Measurements from ENCODE around the gene PPP3CA. TPM values are rescaled to one million over a fixed set of nuclear protein-coding genes. Genes with fewer than 3 reads are reported as not detected.

PPP3CA gene
- total RNA-seq, 1 experiment from 2014 or later: 15.5 TPM

- ChIA-PET POLR2A (ENCODE audit: unreplicated experiment) (no interaction called here), CTCF (no interaction called here)
- no TSS peak for BruUV-seq (replicated peaks)
- no peak overlapping the region for H3K9ac ChIP-seq (ENCODE audit: low read length)
- H4K20me1 ChIP-seq (ENCODE audit: low read length): no peaks in the 10 kb centered on the region
- no peak for TF ChIP-seq CTCF (conservative IDR thresholded peaks at IDR 0.05; ENCODE audit: low read depth, low read length)
- no peak for TF ChIP-seq EZH2 (IDR thresholded peaks at IDR 0.05; ENCODE audit: low read length, unreplicated experiment)
- TF ChIP-seq EZH2phosphoT487 (IDR thresholded peaks at IDR 0.05; ENCODE audit: borderline replicate concordance, low read length): no peak
- no peaks in the 10 kb centered on the region for H3K79me2 ChIP-seq (ENCODE audit: low read length)
- H3F3A ChIP-seq (ENCODE audit: low read length, unreplicated experiment): no peaks in the 10 kb centered on the region
- H3K27ac ChIP-seq (ENCODE audit: low read length): no peak overlapping the region
- no peak overlapping the region for H2AFZ ChIP-seq (ENCODE audit: low read length)
- H3K27me3 ChIP-seq (ENCODE audit: low read length): no peaks in the 10 kb centered on the region
- H3K4me2 ChIP-seq (ENCODE audit: low read length): no peak overlapping the region
- H3K4me1 ChIP-seq (ENCODE audit: insufficient read depth, low read length): no peaks in the 10 kb centered on the region
- H3K4me3 ChIP-seq (ENCODE audit: low read length): no peak overlapping the region
- DNase-seq (no peak), ATAC-seq (no peak)
- intact Hi-C loops (cut with micrococcal nuclease): no loop called here
- H3K9me3 ChIP-seq (ENCODE audit: low read length): no peaks in the 10 kb centered on the region
- no peaks in the 10 kb centered on the region for H3K36me3 ChIP-seq (ENCODE audit: low read depth, low read length)
- H3K9me2 ChIP-seq (replicated peaks; ENCODE audit: low read length): no peaks in the 10 kb centered on the region
Measured at GRCh38 chr4:101039367-101039766, 308.0 kb downstream of the PPP3CA start.

- TF ChIP-seq CTCF (conservative IDR thresholded peaks at IDR 0.05; ENCODE audit: low read depth, low read length) (no peak), EZH2 (IDR thresholded peaks at IDR 0.05; ENCODE audit: low read length, unreplicated experiment) (no peak), EZH2phosphoT487 (IDR thresholded peaks at IDR 0.05; ENCODE audit: borderline replicate concordance, low read length) (no peak)
- no peaks in the 10 kb centered on the region for H3K9me2 ChIP-seq (replicated peaks; ENCODE audit: low read length)
- no peak overlapping the region for H3K9ac ChIP-seq (ENCODE audit: low read length)
- intact Hi-C loops (cut with micrococcal nuclease): no loop called here
- H2AFZ ChIP-seq (ENCODE audit: low read length): no peak overlapping the region
- DNase-seq: no peak
- ChIA-PET CTCF (no interaction called here), POLR2A (ENCODE audit: unreplicated experiment) (no interaction called here)
- no peak overlapping the region for H3K4me2 ChIP-seq (ENCODE audit: low read length)
- H3F3A ChIP-seq (ENCODE audit: low read length, unreplicated experiment): no peaks in the 10 kb centered on the region
- no peak overlapping the region for H3K4me3 ChIP-seq (ENCODE audit: low read length)
- H3K79me2 ChIP-seq (ENCODE audit: low read length): no peaks in the 10 kb centered on the region
- no peaks in the 10 kb centered on the region for H3K36me3 ChIP-seq (ENCODE audit: low read depth, low read length)
- no TSS peak for BruUV-seq (replicated peaks)
- no peaks in the 10 kb centered on the region for H3K9me3 ChIP-seq (ENCODE audit: low read length)
- H4K20me1 ChIP-seq (ENCODE audit: low read length): no peaks in the 10 kb centered on the region
- no peak overlapping the region for H3K27ac ChIP-seq (ENCODE audit: low read length)
- H3K27me3 ChIP-seq (ENCODE audit: low read length): no peaks in the 10 kb centered on the region
- no peaks in the 10 kb centered on the region for H3K4me1 ChIP-seq (ENCODE audit: insufficient read depth, low read length)
- ATAC-seq: no peak
Measured at GRCh38 chr4:101037938-101038413, 309.4 kb downstream of the PPP3CA start.

- ChIA-PET POLR2A (ENCODE audit: unreplicated experiment) (no interaction called here), CTCF (interaction anchor here (0.6 kb wide), 1 partner anchor 8 kb away, joined by 3 read pairs; no protein-coding TSS in a partner anchor)
- no peaks in the 10 kb centered on the region for H3K9me3 ChIP-seq (ENCODE audit: low read length)
- intact Hi-C loops (cut with micrococcal nuclease): no loop called here
- H3K36me3 ChIP-seq (ENCODE audit: low read depth, low read length): no peaks in the 10 kb centered on the region
- no peak overlapping the region for H3K4me2 ChIP-seq (ENCODE audit: low read length)
- H2AFZ ChIP-seq (ENCODE audit: low read length): no peak overlapping the region
- DNase-seq (no peak), ATAC-seq (no peak)
- H4K20me1 ChIP-seq (ENCODE audit: low read length): no peaks in the 10 kb centered on the region
- H3K4me1 ChIP-seq (ENCODE audit: insufficient read depth, low read length): no peaks in the 10 kb centered on the region
- H3F3A ChIP-seq (ENCODE audit: low read length, unreplicated experiment): no peaks in the 10 kb centered on the region
- TF ChIP-seq EZH2 (IDR thresholded peaks at IDR 0.05; ENCODE audit: low read length, unreplicated experiment): no peak
- TF ChIP-seq EZH2phosphoT487 (IDR thresholded peaks at IDR 0.05; ENCODE audit: borderline replicate concordance, low read length): no peak
- TF ChIP-seq CTCF (conservative IDR thresholded peaks at IDR 0.05; ENCODE audit: low read depth, low read length): no peak
- no TSS peak for BruUV-seq (replicated peaks)
- H3K9ac ChIP-seq (ENCODE audit: low read length): no peak overlapping the region
- H3K9me2 ChIP-seq (replicated peaks; ENCODE audit: low read length): no peaks in the 10 kb centered on the region
- H3K27me3 ChIP-seq (ENCODE audit: low read length): no peaks in the 10 kb centered on the region
- H3K79me2 ChIP-seq (ENCODE audit: low read length): no peaks in the 10 kb centered on the region
- no peak overlapping the region for H3K4me3 ChIP-seq (ENCODE audit: low read length)
- H3K27ac ChIP-seq (ENCODE audit: low read length): no peak overlapping the region
Measured at GRCh38 chr4:101037249-101037648, 310.1 kb downstream of the PPP3CA start.
